ENCODE results near the gene CERS4. TPM values are rescaled to one million over a fixed set of nuclear protein-coding genes. Genes with fewer than 3 reads are reported as not detected.
A peak's percentile ranks its signal among the peaks of the same experiment; 100 is the strongest.
"Not testable (repeated sequence)": the region's sequence is repeated elsewhere in the genome, so short reads cannot be mapped to it uniquely, and the experiment has no call there.

Gene CERS4
- total RNA-seq, 1 experiment from 2014 or later = 9.3 TPM

- peaks cover 6% of the 10 kb centered on the region; the same call in 1 of the 2 replicates for H3K4me1 ChIP-seq
- no peaks in the 10 kb centered on the region for H3K36me3 ChIP-seq
- H3K27ac ChIP-seq = no peak overlapping the region
- no peaks in the 10 kb centered on the region for H3K9me3 ChIP-seq (replicated peaks)
- no peak for DNase-seq
- H3K27me3 ChIP-seq = no peaks in the 10 kb centered on the region; the same call in 1 of the 2 replicates
- H3K4me3 ChIP-seq = no peak overlapping the region
These were observed 4.2 kb upstream of the CERS4 start for GRCh38 chr19:8204961-8205360.

DNA sequence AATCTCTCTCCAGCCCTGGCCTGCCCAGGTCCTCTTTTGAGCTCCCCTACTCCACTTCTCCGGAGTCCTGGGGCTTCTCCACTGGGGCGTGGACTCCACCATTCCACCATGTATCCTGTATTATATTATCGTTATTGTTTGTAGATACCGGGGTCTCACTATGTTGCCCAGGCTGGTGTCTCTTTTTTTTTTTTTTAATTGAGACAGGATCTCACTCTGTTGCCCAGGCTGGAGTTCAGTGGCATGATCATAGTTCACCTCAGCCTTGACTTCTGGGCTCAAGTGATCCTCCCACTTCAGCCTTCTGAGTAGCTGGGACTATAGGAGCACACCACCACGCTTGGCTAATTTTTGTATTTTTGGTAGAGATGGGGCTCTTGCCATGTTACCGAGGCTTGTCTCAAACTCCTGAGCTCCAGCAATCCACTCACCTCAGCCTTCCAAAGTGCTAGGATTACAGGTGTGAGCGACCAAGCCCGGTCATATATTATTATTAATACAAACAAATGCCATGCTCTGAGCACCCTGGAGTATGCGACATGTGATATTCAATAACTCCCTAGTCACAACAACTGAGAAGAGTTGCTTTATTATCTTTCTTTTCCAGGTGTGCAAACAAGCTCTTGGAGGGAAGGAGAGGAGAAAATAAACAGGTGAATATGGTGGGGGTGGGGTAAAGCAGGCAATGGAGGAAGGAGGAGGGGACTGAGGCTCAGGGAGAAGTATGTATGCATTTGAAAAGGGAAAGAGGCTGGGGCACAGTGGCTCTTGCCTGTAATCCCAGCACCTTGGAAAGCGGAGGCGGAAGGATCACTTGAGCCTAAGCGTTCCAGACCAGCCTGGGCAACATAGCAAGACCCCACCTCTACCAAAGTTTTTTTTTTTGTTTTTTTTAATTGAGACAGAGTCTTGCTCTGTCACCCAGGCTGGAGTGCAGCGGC lies 2.8 kb upstream of the CERS4 start:
- Histone ChIP-seq H3K9me3 (replicated peaks) (no peaks in the 10 kb centered on the region), H3K27ac (no peak overlapping the region), H3K4me3 (no peak overlapping the region), H3K27me3 (no peaks in the 10 kb centered on the region; the same call in 1 of the 2 replicates), H3K4me1 (peaks cover 6% of the 10 kb centered on the region; the same call in 1 of the 2 replicates), H3K36me3 (no peaks in the 10 kb centered on the region)
- no peak for DNase-seq

DNA sequence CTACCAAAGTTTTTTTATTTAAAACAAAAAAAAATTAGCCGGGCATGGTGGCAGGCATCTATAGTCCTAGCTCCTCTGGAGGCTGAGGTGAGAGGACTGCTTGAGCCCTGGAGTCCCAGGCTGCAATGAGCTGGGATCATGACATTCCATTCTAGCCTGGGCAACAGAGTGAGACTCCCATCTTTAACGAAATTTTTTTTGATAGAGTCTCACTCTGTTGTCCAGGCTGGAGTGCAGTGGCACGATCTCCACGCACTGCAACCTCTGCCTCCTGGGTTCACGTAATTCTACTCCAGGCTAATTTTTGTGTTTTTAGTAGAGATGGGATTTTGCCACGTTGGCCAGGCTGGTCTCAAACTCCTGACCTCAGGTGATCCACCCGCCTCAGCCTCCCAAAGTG lies 1.8 kb upstream of the CERS4 start:
- DNase-seq; H3K9me3 ChIP-seq (replicated peaks); H3K27ac ChIP-seq; H3K4me3 ChIP-seq; H3K4me1 ChIP-seq; H3K36me3 ChIP-seq; H3K27me3 ChIP-seq: not testable (repeated sequence)

DNA sequence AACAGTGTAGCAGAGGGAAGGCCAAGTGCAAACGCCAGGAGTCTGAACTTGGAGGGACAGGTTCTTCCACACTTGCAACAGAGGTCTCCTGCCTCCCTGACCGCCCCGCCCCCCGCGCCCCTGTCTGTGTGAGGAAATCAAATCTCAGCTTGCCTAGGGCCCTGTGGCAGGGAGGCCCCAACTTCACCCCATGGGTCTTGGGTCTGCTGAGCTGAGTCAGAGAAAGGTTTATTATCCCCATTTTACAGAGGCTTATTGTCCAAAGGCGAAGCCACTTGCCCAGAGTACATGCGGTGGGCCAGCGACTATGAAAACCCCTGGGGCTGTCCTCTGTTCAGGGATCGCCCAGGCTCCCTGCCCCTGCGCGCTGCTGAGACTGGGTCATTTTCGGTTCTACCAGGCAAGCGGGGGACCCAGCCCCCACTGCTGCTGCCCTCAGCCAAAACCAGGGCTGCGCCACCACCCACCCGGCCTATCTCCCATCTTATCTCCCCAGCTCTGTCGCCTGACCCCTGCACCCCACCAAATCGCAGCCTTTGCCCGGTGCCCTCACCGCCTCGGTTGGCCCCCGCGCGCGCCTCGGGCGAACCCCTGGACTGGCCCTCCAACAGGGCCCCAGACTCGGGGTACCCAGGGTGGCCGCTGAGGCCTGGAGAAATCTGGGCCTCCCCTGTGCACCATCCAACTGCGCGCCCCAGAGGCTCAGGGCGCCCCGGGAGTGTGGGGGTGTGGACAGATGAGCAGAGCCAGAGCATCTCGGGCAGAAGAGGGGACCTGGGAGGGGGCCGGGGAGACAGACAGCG lies 850 bp upstream of the CERS4 start:
- H3K9me3 ChIP-seq (replicated peaks) = no peaks in the 10 kb centered on the region
- no peaks in the 10 kb centered on the region for H3K36me3 ChIP-seq
- DNase-seq = peak; percentile 18 to 43
- H3K27ac ChIP-seq = no peak overlapping the region; the same call in 1 of the 2 replicates
- H3K27me3 ChIP-seq = no peaks in the 10 kb centered on the region; the same call in 1 of the 2 replicates
- peak overlapping the region; percentile 63 for H3K4me3 ChIP-seq
- H3K4me1 ChIP-seq = peaks cover 6% of the 10 kb centered on the region; the same call in 1 of the 2 replicates

- Histone ChIP-seq H3K4me3 (peak overlapping the region; percentile 76), H3K27ac (peak overlapping the region; percentile 27; the same call in 1 of the 2 replicates), H3K4me1 (peaks cover 6% of the 10 kb centered on the region; the same call in 1 of the 2 replicates), H3K9me3 (replicated peaks) (no peaks in the 10 kb centered on the region), H3K36me3 (no peaks in the 10 kb centered on the region), H3K27me3 (no peaks in the 10 kb centered on the region; the same call in 1 of the 2 replicates)
- DNase-seq = peak; percentile 14 to 52
These were observed 550 bp downstream of the CERS4 start for GRCh38 chr19:8209462-8210378.

- Histone ChIP-seq H3K9me3 (replicated peaks) (no peaks in the 10 kb centered on the region), H3K4me3 (no peak overlapping the region)
These were observed 1.4 kb downstream of the CERS4 start for GRCh38 chr19:8210421-8211101.

DNA sequence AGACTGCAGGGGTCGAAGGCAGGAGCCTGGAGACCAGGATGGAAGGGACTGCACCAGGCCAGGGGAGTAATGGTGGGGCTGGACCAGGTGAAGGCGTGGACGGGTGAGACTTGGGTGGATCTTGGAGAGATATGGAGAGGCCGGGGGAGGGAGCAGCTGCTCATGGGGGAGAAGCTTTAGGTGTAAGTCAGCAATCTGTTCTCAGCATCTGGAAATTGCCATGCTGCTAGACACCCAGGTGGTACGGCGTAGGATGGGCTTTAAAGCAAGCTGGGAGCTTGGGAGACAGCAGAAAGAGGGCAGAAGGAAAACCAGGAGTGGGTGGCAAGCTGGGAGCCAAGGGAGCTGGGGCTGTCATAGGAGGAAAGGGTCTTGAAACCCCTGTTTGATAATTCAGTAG lies 3.0 kb downstream of the CERS4 start:
- Histone ChIP-seq H3K36me3 (no peaks in the 10 kb centered on the region), H3K27me3 (no peaks in the 10 kb centered on the region; the same call in 1 of the 2 replicates), H3K4me3 (no peak overlapping the region), H3K9me3 (replicated peaks) (no peaks in the 10 kb centered on the region), H3K4me1 (peaks cover 6% of the 10 kb centered on the region; the same call in 1 of the 2 replicates), H3K27ac (no peak overlapping the region)
- no peak for DNase-seq

More at GRCh38 chr19:8210421-8211101, 1.4 kb downstream of the CERS4 start:
- Histone ChIP-seq H3K27me3 (no peaks in the 10 kb centered on the region; the same call in 1 of the 2 replicates), H3K4me1 (peaks cover 6% of the 10 kb centered on the region; the same call in 1 of the 2 replicates), H3K27ac (no peak overlapping the region), H3K36me3 (no peaks in the 10 kb centered on the region)
- DNase-seq = no peak

- H3K27ac ChIP-seq = no peak overlapping the region
- no peak overlapping the region for H3K4me3 ChIP-seq
- no peaks in the 10 kb centered on the region for H3K36me3 ChIP-seq
- no peaks in the 10 kb centered on the region for H3K9me3 ChIP-seq (replicated peaks)
- no peak for DNase-seq
- H3K27me3 ChIP-seq = no peaks in the 10 kb centered on the region; the same call in 1 of the 2 replicates
- H3K4me1 ChIP-seq = peaks cover 6% of the 10 kb centered on the region; the same call in 1 of the 2 replicates
These were observed 3.7 kb downstream of the CERS4 start for GRCh38 chr19:8212916-8213315.

DNA sequence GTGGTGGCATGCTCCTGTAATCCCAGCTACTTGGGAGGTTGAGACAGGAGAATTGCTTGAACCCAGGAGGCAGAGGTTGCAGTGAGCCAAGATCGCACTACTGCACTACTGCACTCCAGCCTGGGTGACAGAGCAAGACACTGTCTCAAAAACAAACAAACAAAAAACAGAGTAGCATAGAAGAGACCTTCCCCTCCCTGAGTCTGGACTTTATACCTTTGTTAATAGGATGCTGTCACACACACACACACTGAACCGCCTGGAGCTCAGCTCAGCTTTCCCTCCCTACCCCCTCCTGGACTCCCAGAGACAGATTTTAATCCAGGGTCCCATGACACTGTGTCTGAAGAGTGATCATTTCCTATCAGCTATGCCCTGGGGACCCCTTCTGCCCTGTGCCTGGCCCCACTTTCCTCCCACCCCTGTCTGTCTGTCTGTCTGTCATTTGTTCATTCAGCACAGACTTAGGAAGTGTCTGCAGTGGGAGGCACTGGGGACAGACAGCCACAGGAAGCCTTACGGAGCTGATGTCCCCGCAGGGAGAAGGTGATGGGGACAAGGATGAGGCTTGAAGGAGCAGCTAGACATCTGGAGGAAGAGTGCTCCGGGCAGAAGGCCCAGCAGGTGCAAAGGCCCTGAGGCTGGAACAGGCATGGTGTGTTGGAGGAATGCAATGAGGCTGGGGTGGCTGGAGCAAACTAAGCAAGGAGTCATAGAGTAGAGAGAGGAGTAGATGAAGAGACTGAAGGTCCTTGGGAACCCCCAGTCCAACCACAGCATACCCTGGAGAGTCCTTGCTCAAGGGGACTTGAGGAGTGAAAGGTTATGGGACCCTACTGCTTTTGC lies 4.9 kb downstream of the CERS4 start:
- Histone ChIP-seq H3K4me1 (no peaks in the 10 kb centered on the region), H3K27me3 (no peaks in the 10 kb centered on the region), H3K27ac (no peak overlapping the region), H3K9me3 (replicated peaks) (no peaks in the 10 kb centered on the region), H3K36me3 (no peaks in the 10 kb centered on the region), H3K4me3 (no peak overlapping the region)
- DNase-seq = no peak

GRCh38 chr19:8214802-8215201 lies 5.6 kb downstream of the CERS4 start:
- H3K36me3 ChIP-seq = no peaks in the 10 kb centered on the region
- no peak overlapping the region for H3K4me3 ChIP-seq
- H3K9me3 ChIP-seq (replicated peaks) = no peaks in the 10 kb centered on the region
- H3K27me3 ChIP-seq = no peaks in the 10 kb centered on the region
- H3K4me1 ChIP-seq = no peaks in the 10 kb centered on the region
- H3K27ac ChIP-seq = no peak overlapping the region
- no peak for DNase-seq

DNA sequence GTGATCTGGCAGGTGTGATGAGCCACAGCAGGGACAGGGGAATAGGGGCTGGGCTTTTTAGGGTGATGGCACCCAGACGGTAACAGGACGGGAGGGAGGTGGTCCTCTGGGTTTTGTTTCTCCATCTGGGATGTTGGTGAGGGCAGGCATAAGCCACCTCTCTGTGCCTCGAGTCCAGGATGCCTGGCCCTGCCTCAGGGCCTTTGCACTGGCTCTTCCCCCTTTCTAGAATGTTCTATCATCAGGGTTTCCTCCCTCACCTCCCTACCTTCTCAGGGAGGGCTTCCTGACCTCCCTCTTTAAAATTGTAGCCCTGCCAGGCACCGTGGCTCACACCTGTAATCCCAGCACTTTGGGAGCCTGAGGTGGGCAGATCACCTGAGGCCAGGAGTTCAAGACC lies 6.6 kb downstream of the CERS4 start:
- Histone ChIP-seq H3K4me1 (no peaks in the 10 kb centered on the region), H3K27ac (no peak overlapping the region), H3K4me3 (no peak overlapping the region), H3K9me3 (replicated peaks) (no peaks in the 10 kb centered on the region), H3K36me3 (no peaks in the 10 kb centered on the region), H3K27me3 (no peaks in the 10 kb centered on the region)
- no peak for DNase-seq

DNA sequence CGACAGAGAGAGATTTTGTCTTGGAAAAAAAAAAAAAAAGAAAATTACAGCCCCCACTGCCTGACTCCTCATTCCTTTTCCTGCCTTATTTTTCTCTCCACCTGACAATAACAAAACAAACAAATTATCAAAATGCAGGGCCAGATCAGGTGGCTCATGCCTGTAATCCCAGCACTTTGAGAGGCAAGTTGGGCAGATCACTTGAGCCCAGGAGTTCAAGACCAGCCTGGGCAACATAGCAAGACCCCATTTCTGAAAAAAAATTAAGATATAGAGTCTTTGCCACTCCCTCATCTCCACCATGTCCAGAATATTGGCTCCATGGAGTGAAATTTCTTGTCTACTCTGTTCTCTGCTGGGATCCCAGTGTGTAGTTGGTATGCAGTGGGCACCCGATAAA lies 7.2 kb downstream of the CERS4 start:
- Histone ChIP-seq H3K9me3 (replicated peaks) (no peaks in the 10 kb centered on the region), H3K27me3 (no peaks in the 10 kb centered on the region), H3K4me3 (no peak overlapping the region), H3K36me3 (no peaks in the 10 kb centered on the region), H3K27ac (no peak overlapping the region), H3K4me1 (no peaks in the 10 kb centered on the region)
- no peak for DNase-seq

DNA sequence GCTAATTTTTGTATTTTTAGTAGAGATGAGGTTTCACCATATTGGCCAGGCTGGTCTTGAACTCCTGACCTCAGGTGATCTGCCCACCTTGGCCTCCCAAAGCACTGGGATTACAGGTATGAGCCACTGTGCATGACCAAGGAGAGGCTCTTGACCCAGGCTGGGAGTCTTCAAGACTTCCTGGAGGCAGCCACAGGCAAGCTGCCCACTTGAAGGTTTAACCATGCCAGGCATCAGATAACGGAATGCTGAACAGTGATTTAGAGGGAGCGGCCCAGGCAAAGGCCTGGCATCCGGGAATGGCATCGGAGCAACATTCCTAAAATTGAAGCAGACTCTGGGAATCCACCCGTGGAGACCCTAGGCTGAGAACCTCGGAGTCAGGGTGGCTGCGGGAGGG lies 9.0 kb downstream of the CERS4 start:
- not testable (repeated sequence) for H3K27ac ChIP-seq; DNase-seq; H3K4me1 ChIP-seq; H3K36me3 ChIP-seq; H3K4me3 ChIP-seq; H3K9me3 ChIP-seq (replicated peaks); H3K27me3 ChIP-seq
